Cardiac septum (tissue), 1 donor: ENCODE results near the gene USP48. TPM values are rescaled to one million over a fixed set of nuclear protein-coding genes. Genes with fewer than 3 reads are reported as not detected.

ENCODE experiments used
- DNase-seq: peaks from one replicate; pipeline ENCODE4 v3.0.0-alpha.2; 2020; ENCODE audit warnings: low spot score
- intact Hi-C: fragments of 100-400 bp; cut with DNase I; formaldehyde crosslinking; loops from one replicate; pipeline ENCODE4 v1.14.0; 2022
- total RNA-seq: library from RNA; stranded (reverse); fragmentation: NEBNext Ultra II Directional; extraction: Animal tissue kit (Norgen Biotek cat#: 25700); gene quantifications from one replicate; pipeline ENCODE4 v1.2.1, GENCODE V29; 2021
- donor health status: DM: no; HTN: no; CAD: no.

The USP48 gene
- total RNA-seq, 1 donor from 2014 or later: 41.3 TPM

GRCh38 chr1:21649315-21649714 lies 133.6 kb downstream of the USP48 start:
- DNase-seq: no peak
- intact Hi-C loops: no loop called here

GRCh38 chr1:21648791-21649190 lies 134.2 kb downstream of the USP48 start:
- intact Hi-C loops: no loop called here

GRCh38 chr1:21648352-21648730 lies 134.6 kb downstream of the USP48 start:
- intact Hi-C loops: no loop called here
- no peak for DNase-seq

More at GRCh38 chr1:21648791-21649190, 134.2 kb downstream of the USP48 start:
- DNase-seq: no peak

GRCh38 chr1:21647431-21648351 lies 135.3 kb downstream of the USP48 start:
- intact Hi-C loops: no loop called here
- DNase-seq: no peak

- intact Hi-C loops: no loop called here
- DNase-seq: no peak
Observed at GRCh38 chr1:21645550-21645949, 137.4 kb downstream of the USP48 start.

- no peak for DNase-seq
- intact Hi-C loops: no loop called here
Observed at GRCh38 chr1:21644906-21645305, 138.0 kb downstream of the USP48 start.

GRCh38 chr1:21644348-21644747 lies 138.6 kb downstream of the USP48 start:
- intact Hi-C loops: no loop called here
- no peak for DNase-seq

GRCh38 chr1:21643624-21644023 lies 139.3 kb downstream of the USP48 start:
- intact Hi-C loops: no loop called here
- DNase-seq: no peak

GRCh38 chr1:21641967-21642739 lies 140.8 kb downstream of the USP48 start:
- intact Hi-C loops: no loop called here
- DNase-seq: no peak

- no peak for DNase-seq
- intact Hi-C loops: no loop called here
Observed at GRCh38 chr1:21641537-21641936, 141.4 kb downstream of the USP48 start.

- no peak for DNase-seq
- intact Hi-C loops: no loop called here
Observed at GRCh38 chr1:21641076-21641475, 141.9 kb downstream of the USP48 start.

GRCh38 chr1:21640653-21641052 lies 142.3 kb downstream of the USP48 start:
- intact Hi-C loops: no loop called here
- DNase-seq: no peak

GRCh38 chr1:21639594-21640041 lies 143.3 kb downstream of the USP48 start:
- no peak for DNase-seq
- intact Hi-C loops: no loop called here

- DNase-seq: no peak
- intact Hi-C loops: no loop called here
Observed at GRCh38 chr1:21638531-21639341, 144.2 kb downstream of the USP48 start.

- no peak for DNase-seq
- intact Hi-C loops: no loop called here
Observed at GRCh38 chr1:21637514-21637913, 145.4 kb downstream of the USP48 start.

- no peak for DNase-seq
- intact Hi-C loops: no loop called here
Observed at GRCh38 chr1:21636029-21636428, 146.9 kb downstream of the USP48 start.

GRCh38 chr1:21634806-21635535 lies 148.0 kb downstream of the USP48 start:
- no peak for DNase-seq
- intact Hi-C loops: no loop called here

- intact Hi-C loops: no loop called here
- no peak for DNase-seq
Observed at GRCh38 chr1:21633992-21634805, 148.8 kb downstream of the USP48 start.
